HG03469 (cell line): ENCODE measurements around the gene PHACTR3.

Experiments used
- ATAC-seq: cut with Tn5 transposase; IDR thresholded peaks from one replicate; pipeline ENCODE4 v1.9.1; 2021; ENCODE audit warnings: mild to moderate bottlenecking, moderate library complexity, moderate number of reproducible peaks; ENCODE audit not compliant: unreplicated experiment

PHACTR3 gene

DNA sequence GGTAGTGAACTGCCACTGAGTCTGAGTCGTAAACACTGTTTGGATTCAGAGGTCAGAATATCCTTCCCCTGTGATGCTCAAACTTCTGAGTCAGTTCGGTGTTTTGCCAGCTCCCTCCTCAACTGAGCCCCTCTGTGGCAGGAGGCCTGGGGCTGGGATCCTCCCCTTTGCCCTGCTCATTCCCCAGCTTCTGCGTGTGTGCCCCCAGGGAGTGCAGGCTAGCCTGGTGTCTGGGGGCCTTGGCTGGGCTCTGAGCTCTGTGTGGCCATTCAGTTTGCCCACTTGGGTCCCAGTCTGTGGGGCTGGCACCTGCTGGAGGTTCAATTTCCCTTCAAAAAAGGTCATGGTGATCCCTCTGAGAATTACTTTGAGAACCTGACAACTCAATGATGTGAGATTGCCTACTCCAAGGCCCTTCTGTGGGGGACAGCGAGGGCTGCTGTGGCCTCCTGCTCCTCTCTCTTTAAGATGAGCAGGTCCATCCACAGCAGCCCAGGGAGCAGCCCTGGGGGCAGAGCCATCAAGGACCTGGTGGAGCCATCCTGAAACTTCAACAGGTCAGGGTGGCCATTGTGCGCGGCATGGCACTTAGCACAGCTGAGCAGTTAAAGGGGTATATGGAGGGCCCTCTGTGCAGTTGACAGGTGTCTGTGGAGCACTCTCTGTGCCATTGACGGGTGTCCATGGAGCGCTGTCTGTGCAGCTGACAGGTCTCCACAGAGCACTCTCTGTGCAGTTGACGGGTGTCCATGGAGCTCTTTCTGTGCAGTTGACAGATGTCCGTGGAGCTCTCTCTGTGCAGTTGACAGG is 181.9 kb downstream of the PHACTR3 start:
- ATAC-seq, result no peak

DNA sequence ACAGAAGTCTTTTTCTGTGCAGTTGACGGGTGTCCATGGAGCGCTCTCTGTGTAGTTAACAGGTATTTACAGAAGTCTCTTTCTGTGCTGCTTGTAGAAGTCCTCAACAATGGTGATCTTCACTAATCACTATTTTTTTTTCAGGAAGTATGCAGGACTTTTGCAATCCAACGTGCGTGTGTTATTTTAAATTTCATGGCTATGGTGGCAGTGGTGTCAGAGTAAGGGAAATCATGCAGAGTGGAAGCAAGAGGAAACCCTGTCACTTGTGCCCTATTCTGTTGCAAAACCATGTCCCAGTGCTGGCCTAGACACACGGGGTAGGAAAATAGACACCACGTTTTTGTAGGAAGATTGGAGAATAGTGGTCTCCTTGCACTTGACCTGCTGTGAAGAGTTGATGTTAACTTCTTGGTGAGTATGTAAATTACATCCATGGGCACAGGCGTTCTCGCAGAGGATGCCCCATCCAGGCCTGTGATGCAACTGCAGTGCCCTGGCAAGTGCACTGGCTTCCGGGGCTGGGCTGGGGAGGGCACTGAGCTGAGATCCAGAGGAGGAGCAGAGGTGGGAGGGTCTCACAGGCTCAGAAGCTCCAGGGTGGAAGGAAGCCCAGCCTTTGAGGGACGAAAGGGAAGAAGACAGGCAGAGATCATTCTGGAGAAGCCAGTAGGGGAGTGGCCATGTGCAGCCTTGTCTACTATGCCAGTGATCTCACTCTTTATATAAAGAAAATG is 182.6 kb downstream of the PHACTR3 start:
- no peak for ATAC-seq

DNA sequence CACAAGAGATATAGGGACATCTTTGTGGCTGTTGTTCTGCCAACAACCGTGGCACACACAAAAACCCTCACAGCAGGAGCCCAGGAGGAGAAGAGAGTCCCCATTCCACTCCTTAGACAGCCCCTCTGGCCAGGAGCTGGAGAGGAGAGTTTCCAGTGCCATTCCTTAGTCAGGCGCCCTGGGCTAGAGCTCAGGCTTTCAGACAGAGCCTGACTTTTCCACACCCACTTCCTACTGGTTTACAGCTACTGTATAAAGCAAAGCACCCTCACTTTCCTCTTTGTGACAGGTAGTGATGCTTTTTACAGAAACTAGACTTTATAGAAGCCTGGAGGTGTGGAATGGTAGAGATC is 183.2 kb downstream of the PHACTR3 start:
- ATAC-seq, result no peak

DNA sequence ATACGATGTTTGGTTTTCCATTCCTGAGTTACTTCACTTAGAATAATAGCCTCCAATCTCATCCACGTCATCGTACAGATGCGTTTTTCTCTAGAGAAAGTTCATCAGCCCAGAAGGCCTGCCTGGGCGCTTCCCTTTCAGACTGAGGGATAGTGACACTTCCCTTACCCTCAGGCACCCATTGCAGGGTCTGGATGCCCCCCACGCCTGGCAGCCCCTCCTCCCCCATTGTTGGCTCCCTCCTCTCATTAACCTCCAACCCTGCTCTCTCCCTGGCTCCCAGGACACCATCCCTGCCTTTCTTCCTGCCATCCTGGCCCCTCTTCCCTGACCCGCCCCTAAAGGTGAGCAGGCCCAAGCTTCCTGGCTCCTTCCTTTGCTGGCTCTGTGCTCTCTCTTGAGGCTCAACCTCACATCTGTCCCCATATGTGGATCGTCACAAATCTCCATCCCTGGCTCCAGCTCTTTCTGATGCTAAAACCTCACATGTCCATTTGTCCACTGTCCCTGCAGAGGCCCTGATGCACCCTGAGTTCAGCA is 183.9 kb downstream of the PHACTR3 start:
- no peak for ATAC-seq

DNA sequence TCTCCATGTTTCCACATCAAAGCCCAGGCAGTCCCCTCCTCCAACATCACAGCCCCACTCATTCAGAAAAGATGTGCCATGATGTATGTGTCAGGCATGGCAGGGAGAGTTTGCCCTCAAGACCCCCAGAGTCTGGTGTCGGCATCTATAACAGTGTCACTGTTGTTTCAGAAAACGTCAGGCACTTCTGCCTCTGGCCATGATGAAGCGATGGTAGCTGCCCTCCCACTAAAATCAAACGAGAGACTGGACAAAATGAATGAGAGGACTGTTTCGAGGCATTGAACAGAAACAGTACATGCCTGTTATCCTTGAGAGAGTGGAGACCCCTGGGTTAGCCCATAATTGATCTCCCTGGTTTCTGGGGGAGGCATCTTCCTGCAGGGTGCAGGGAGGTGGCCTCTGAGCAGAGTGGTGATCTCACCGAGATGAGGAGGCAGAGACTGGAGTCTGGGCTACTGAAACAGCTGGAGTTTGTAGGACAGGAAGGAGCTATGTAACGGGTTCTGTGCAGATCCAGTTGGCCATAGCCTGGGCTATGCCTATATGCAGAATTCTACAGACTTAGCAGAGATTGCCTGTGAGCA is 184.6 kb downstream of the PHACTR3 start:
- no peak for ATAC-seq

DNA sequence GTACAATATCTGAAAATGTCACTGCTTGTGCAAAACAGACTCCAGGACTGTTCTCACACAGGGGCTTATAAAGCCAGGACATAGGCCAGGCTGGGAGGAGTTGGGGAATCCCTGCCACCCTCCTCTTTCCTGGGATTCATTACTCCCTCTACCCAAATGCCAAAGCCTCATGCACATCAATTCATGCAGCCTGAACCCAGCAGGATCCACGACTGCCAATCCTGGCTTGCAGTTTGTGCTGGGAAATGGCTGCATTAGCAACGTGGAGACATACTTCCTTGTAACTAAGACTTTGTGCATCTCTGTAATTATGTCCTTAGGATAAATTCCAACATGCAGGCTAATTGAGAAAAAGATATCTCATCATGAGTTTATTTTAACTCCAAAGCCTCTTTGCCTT is 185.3 kb downstream of the PHACTR3 start:
- no peak for ATAC-seq

DNA sequence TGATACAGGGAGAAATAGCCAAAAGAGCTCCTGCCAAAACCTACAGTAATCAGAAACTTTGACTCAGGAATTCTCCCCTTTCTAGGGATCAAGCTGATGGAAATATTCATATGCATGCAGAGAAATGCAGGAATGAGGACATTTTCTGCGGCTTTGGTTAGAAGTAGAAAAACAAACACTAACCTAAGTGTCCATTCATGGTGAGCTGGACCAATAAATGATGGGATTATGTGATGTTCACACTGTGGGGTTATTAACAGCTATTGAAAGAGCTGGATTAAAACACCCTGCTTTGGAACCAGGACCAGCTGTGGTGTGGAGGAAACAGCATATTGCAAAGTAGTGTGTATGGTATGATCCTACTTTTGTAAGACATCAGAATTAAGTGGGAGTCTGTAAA is 186.0 kb downstream of the PHACTR3 start:
- no peak for ATAC-seq

DNA sequence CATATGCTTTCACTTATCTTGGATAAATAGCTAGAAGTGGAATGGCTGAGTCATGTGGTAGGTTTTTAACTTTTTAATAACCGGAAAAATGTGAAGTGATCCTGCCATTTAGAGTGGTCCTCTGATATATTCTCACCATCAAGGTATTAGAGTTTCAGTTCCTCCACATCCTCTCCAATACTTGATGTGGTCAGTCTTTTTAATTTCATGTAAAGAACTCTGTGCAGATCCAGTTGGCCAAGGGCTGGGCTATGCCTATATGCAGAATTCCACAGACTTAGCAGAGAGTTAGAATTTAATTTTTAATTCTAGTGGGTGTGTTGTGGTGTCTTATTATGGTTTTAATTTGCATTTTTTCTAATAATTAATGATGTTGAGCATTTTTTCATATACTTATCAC is 188.0 kb downstream of the PHACTR3 start:
- no peak for ATAC-seq

DNA sequence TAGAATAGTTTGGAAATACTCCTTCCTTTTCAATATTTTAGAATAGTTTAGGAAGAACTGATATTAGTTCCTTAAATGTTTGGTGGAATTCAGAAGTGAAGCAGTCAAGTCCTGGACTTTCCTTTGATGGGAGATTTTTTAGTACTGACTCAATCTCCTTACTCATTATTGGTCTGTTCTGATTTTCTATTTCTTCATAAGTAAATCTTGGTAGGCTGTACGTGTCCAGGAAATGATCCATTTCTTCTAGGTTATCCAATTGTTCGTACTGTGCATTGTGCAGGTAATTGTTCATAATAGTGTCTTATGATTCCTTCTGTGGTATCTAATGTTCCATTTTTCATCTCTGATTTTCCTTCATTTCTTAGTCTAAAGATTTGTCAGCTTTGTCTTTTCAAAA is 190.2 kb downstream of the PHACTR3 start:
- no peak for ATAC-seq

DNA sequence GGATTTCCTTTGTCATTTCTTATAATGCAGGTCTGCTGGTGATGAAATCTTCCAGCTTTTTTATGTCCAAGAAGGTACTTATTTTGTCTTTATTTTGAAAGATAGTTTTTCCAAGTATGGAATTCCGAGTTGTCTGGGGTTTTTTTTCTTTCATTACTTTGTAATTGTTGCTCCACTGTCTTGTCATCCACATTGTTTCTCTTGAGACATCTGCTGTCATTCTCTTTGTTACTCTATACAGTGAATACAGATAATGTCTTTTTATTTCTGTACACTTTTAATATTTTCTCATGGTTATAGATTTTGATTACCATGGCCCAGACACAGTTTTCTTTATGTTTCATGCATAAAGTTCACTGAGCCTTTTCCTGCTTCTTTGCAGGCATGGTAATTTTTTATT is 196.0 kb downstream of the PHACTR3 start:
- no peak for ATAC-seq

DNA sequence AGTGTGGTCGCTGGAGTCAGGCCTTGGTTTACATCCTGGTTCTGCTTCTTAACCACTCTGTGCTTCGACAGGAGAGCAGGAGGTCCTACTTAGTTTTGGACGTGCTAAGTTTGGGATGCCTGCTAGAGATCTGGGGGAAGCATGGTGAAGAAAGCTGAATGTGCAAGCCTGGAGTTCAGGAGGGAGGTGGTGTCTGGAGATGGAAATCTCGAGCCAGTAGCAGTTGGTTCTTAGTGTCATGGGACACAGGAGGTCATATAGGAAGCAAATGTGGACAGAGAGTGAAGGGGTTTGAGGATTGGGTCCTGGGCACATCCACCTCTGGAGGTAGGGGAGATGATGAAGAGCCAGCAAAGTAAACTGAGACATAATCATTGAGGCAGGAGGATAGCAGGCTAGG is 197.7 kb downstream of the PHACTR3 start:
- no peak for ATAC-seq

DNA sequence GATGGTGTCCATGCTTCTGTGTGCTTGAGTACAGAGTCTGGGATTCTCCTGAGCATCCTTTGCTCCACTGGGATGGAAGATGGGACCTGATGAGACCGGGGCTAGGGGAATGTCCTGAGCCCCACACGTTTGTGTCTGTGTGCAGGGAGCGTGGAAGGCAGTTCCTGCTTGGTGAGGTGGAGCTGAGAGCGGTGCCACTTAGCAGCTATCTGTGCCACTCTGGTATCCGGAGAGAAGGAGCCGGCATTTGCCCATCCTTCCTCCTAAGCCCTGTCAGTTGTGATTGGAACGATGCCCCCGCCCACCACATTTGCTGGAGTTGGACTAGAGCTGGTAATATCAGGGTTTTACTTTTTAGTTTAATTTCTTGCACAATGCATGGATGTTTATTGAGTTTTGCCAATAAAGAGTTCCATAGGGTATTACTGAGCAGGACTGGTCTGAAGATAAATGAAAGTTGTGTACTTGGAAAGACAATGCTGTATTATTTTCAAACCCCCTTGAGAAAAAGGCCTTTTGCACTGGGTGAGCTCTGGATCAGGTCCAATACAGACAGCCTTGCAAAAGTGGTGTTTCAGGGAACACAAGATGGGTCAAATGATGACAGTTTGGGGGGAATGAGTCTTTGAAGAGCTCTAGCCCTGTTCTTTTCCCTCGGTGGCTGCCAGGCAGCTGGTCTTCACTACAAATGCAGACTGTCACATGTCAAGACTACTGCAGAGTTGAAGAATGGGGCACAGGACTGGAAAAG is 198.3 kb downstream of the PHACTR3 start:
- no peak for ATAC-seq

DNA sequence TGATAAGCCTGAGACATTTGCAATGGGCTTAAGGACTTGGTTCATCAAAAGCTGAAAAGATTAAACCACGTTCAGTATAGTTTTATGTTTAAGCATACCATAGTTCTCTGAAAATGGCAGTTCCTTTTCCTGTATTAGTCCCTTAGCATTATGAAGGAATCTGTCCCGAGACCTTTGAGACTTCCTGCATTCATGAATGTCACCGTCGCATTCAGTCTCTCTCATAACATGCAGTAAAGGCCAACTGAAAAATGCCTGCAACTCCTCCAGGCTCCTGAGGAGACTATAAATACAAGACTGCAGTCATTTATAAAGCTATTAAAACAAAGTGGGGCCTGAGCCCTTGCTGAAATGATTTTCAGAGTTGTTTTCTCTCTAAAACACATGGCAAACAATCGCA is 200.0 kb downstream of the PHACTR3 start:
- no peak for ATAC-seq

DNA sequence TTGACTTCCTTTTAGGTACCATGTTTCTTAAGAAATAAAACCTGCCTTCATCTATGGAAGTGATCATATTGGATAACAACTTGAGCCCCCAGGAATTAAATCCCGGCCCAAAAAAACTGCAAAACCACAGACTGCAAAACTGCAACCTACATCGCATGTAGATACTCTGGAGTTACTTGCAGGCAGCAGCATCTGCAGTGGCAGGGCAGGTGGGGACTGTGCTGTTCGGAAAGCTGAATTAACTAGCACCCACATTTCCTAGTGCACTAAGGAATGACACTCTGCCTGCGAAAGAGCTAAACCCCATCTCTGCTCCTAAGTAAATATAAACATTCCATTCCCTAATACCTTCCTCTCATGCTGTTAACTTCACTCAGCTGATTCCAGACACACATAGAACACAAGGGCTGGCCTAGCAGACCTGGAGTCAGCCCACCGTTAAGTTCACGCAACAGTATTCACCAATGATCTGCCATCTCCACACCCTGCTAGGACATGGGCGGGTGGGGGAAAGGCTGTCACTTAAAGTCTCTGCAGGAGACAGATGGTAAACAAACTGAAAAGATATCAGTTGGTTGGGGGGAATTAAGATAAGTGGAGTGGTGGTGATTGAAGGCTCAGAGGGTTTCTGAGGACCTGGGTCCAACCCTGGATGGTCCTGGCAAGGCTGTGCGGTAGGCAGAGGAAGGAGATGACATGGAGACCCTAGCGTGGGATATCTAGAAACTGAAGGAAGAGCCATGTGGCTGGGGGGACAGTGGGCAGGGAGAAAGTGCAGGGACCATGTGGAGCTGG is 200.7 kb downstream of the PHACTR3 start:
- no peak for ATAC-seq

DNA sequence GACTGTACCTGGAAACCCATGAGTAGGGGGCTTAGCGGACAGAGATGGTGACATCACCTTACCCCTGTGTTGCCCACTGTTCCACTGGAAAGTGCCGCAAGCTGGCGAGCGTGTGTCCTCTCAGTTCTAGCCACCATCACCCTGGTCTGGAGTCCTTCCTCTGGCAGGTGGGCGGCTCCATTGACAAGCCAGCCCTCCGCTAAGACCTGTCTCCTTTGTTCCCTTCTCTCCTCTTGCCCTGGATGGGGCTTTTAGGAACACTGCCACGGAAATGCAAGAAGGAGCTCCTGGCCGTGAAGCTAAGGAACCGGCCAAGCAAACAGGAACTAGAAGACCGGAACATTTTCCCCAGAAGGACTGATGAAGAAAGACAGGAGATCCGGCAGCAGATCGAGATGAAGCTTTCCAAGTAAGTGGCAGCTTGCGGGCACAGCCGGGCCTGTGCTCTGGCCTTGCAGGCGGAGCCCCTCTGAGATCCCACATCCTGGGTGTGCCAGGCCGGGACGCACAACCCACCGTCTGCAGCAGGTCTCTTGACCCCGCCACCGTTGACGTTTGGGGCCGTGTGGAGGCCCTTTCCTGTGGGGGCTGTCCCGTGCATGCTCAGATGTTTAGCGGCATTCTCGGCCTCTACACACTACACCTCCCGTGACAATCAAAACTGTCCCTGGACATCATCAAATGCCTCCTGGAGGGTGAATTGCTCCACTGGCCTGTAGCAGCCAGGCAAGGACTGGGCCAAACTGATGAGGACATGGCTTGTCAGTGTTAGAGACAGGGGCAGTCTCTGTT is 201.6 kb downstream of the PHACTR3 start:
- ATAC-seq, result no peak

DNA sequence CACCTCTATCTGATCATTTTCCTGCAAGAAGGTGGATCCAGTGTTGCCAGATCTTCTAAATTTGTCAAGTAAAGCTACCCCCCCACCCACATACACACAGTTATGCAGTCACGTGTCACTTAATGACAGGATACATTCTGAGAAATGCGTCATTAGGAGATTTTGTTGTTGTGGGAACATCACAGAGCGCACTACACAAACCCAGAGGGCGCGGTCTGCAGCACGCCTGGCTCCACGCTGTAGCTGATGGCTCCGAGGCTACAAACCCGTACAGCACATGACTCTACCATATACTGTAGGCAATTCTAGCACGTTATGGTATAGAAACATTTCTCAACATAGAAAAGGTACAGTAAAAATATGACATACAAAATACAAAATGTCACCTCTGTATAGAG is 202.2 kb downstream of the PHACTR3 start:
- no peak for ATAC-seq

DNA sequence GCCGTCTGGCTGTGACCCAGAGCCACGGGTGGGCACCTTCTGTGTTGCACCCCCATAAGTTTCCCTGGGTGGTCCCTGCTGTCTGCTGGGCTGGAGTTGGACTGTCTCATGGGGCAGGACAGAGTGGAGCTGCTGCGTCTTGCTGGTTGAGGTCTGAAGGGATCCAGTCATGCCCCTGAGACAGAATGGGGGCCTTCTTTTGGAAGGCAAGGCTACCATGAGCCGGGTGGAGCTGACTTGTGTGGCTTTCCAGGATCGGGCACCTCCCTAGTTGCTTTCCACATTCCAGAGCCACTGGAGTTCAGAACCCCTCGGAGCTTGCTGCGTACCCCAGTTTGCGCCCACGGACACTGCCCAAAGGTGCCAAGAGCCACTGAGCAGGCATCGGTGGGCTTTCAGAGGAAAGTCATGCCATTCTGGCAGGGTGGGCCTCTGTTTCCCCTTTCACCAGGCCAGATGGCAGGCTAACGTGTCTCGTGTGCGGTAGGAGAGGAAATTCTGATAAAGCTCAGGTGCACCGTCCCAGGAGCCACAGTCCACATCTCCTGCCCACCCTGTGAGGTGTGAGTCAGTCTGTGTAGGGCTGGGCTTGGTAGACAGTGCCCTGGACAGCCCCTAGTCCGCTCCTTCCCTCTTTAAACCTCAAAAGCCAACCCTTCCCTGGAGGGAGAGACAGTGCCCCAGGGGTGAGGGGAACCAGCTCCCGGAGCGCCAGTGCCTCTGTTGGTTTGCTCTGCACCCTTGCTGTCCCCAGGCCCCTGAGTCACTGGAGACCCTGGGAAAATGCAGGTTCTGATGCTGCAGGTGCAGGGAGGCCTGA is 203.8 kb downstream of the PHACTR3 start:
- ATAC-seq, result no peak

DNA sequence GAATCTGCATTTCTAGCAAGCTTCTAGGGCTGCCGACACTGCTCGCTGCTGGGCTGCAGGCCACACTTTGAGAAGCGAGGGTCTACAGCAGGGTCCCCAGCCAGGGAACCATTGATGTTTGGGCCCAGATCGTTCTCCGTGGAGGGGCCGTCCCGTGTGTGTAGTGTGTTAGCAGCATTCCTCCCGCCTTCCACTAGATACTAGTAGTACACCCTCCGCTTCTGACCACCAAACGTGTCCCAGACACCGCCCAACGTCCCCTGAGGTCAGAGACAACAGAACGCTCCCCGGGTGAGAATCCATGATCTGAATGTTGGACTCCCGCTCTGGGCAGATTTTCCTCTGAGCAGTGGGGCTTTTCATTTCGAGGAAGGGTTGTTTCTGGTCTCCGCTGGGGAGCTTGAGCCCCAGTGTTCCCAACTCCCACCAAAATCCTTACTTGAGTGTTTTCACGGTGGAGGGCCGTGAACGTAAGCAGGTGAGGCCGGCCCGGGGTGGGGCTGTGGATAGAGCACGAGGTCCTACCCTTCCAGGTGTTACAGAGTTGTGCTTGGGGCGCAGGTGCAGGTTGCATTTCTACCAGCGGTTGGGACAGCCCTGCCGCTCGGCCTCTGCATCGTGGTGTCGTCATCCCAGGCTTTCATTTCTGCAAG is 204.5 kb downstream of the PHACTR3 start:
- ATAC-seq, result no peak
